Measurements from ENCODE around the gene CLDN25. TPM values are rescaled to one million over a fixed set of nuclear protein-coding genes. Genes with fewer than 3 reads are reported as not detected.
"Not testable (repeated sequence)": the region's sequence is repeated elsewhere in the genome, so short reads cannot be mapped to it uniquely, and the experiment has no call there.

The CLDN25 gene
- total RNA-seq, 1 experiment from 2014 or later: not detected

DNA sequence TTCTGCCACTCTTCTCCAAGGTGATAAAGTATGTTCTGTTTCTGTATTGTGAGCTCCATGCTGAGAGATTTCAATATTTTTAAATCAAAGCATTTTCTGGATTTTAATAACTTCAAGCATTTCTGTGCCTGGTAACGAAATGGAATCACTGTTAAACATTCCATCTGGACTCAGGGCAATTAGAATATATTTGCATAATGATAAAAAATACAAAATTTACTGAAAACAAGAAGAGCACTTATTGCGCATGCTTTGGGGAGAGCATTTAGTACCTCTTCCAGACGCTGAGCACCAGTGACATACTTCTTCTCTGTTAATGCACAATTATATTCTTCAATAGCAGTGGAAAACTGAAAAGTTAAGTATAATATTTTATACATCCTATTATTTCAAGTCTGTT is 19.4 kb upstream of the CLDN25 start:
- Histone ChIP-seq H3K9ac (ENCODE audit: low read length) (no peak overlapping the region), H3K9me3 (ENCODE audit: low read length) (no peaks in the 10 kb centered on the region), H3K9me2 (replicated peaks; ENCODE audit: low read length) (no peaks in the 10 kb centered on the region), H4K20me1 (ENCODE audit: low read length) (peaks cover 9% of the 10 kb centered on the region; the same call in 1 of the 2 replicates), H3K27me3 (ENCODE audit: low read length) (no peaks in the 10 kb centered on the region), H3K27ac (ENCODE audit: low read length) (no peak overlapping the region), H2AFZ (ENCODE audit: low read length) (no peak overlapping the region), H3K4me3 (ENCODE audit: low read length) (no peak overlapping the region), H3K79me2 (ENCODE audit: low read length) (peaks cover 20% of the 10 kb centered on the region), H3K4me1 (ENCODE audit: insufficient read depth, low read length) (no peaks in the 10 kb centered on the region), H3K36me3 (ENCODE audit: low read depth, low read length) (peaks cover 45% of the 10 kb centered on the region), H3F3A (ENCODE audit: low read length, unreplicated experiment) (no peaks in the 10 kb centered on the region), H3K4me2 (ENCODE audit: low read length) (no peak overlapping the region)
- no TSS peak for BruUV-seq (replicated peaks)
- ChIA-PET POLR2A (ENCODE audit: unreplicated experiment) (no interaction called here), CTCF (no interaction called here)
- ATAC-seq (no peak), DNase-seq (no peak)
- intact Hi-C loops (cut with micrococcal nuclease): no loop called here
- TF ChIP-seq EZH2phosphoT487 (IDR thresholded peaks at IDR 0.05; ENCODE audit: borderline replicate concordance, low read length): no peak
- TF ChIP-seq, protein P1, sequence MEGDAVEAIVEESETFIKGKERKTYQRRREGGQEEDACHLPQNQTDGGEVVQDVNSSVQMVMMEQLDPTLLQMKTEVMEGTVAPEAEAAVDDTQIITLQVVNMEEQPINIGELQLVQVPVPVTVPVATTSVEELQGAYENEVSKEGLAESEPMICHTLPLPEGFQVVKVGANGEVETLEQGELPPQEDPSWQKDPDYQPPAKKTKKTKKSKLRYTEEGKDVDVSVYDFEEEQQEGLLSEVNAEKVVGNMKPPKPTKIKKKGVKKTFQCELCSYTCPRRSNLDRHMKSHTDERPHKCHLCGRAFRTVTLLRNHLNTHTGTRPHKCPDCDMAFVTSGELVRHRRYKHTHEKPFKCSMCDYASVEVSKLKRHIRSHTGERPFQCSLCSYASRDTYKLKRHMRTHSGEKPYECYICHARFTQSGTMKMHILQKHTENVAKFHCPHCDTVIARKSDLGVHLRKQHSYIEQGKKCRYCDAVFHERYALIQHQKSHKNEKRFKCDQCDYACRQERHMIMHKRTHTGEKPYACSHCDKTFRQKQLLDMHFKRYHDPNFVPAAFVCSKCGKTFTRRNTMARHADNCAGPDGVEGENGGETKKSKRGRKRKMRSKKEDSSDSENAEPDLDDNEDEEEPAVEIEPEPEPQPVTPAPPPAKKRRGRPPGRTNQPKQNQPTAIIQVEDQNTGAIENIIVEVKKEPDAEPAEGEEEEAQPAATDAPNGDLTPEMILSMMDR (conservative IDR thresholded peaks at IDR 0.05; ENCODE audit: low read depth, low read length): no peak
- TF ChIP-seq EZH2 (IDR thresholded peaks at IDR 0.05; ENCODE audit: low read length, unreplicated experiment): no peak

DNA sequence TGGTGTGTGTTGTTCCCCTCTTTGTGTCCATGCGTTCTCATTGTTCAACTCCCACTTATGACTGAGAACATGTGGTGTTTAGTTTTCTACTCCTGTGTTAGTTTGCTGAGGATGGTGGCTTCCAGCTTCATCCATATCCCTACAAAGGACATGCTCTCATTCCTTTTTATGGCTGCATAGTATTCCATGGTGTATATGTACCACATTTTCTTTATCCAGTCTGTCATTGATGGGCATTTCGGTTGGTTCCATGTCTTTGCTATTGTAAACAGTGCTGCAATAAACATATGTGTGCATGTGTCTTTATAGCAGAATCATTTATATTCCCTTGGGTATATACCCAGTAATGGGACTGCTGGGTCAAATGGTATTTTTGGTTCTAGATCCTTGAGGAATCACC is 16.6 kb upstream of the CLDN25 start:
- H2AFZ ChIP-seq (ENCODE audit: low read length); H3K4me3 ChIP-seq (ENCODE audit: low read length); H3K27me3 ChIP-seq (ENCODE audit: low read length); intact Hi-C loops (cut with micrococcal nuclease); CTCF ChIA-PET; H4K20me1 ChIP-seq (ENCODE audit: low read length); H3K27ac ChIP-seq (ENCODE audit: low read length); H3K9me3 ChIP-seq (ENCODE audit: low read length); DNase-seq; H3K4me2 ChIP-seq (ENCODE audit: low read length); H3F3A ChIP-seq (ENCODE audit: low read length, unreplicated experiment); H3K9me2 ChIP-seq (replicated peaks; ENCODE audit: low read length); H3K4me1 ChIP-seq (ENCODE audit: insufficient read depth, low read length); POLR2A ChIA-PET (ENCODE audit: unreplicated experiment); H3K9ac ChIP-seq (ENCODE audit: low read length); BruUV-seq (replicated peaks); ATAC-seq: not testable (repeated sequence)
- Histone ChIP-seq H3K36me3 (ENCODE audit: low read depth, low read length) (peaks cover 48% of the 10 kb centered on the region), H3K79me2 (ENCODE audit: low read length) (peaks cover 43% of the 10 kb centered on the region)

DNA sequence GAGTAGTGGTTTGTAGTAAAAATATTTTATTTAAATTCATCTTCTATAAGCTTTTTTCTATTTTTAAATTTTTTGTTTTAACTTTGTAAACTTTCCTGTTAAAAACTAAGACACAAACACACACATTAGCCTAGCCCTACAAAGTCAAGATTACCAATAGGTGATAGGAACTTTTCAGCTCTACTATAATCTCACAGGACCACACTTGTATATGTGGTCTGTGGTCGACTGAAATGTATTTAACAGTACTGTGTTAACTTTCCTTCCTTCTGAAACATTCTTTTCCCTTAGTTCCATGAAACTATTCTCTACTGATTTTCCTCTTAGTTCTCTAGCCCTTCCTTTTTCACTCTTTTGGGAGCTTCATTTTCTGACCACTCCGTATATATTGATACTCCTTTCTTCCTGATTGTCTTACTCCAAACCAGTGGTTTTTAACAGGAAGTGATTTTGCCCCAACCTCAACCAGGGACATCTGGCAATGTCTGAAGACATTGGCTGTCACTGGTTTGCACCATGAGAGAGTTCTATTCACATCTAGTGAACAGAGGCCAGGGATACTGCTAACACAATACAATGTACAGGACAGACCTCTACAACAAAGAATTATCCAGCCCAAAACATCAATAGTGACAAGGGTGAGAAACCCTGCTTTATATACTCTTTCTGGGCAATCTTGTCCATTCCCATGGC is 14.9 kb upstream of the CLDN25 start:
- H3K36me3 ChIP-seq (ENCODE audit: low read depth, low read length): peaks cover 50% of the 10 kb centered on the region
- no peaks in the 10 kb centered on the region for H3F3A ChIP-seq (ENCODE audit: low read length, unreplicated experiment)
- H3K9me3 ChIP-seq (ENCODE audit: low read length): no peaks in the 10 kb centered on the region
- H3K4me3 ChIP-seq (ENCODE audit: low read length): no peak overlapping the region
- H3K9ac ChIP-seq (ENCODE audit: low read length): no peak overlapping the region
- no peak overlapping the region for H3K27ac ChIP-seq (ENCODE audit: low read length)
- BruUV-seq (replicated peaks): no TSS peak
- H3K9me2 ChIP-seq (replicated peaks; ENCODE audit: low read length): no peaks in the 10 kb centered on the region
- H2AFZ ChIP-seq (ENCODE audit: low read length): no peak overlapping the region
- intact Hi-C loops (cut with micrococcal nuclease): no loop called here
- TF ChIP-seq EZH2 (IDR thresholded peaks at IDR 0.05; ENCODE audit: low read length, unreplicated experiment): no peak
- TF ChIP-seq EZH2phosphoT487 (IDR thresholded peaks at IDR 0.05; ENCODE audit: borderline replicate concordance, low read length): no peak
- TF ChIP-seq, protein P1 (conservative IDR thresholded peaks at IDR 0.05; ENCODE audit: low read depth, low read length): no peak
- ATAC-seq (no peak), DNase-seq (no peak)
- ChIA-PET POLR2A (ENCODE audit: unreplicated experiment) (no interaction called here), CTCF (no interaction called here)
- peaks cover 9% of the 10 kb centered on the region; the same call in 1 of the 2 replicates for H4K20me1 ChIP-seq (ENCODE audit: low read length)
- H3K27me3 ChIP-seq (ENCODE audit: low read length): no peaks in the 10 kb centered on the region
- H3K4me1 ChIP-seq (ENCODE audit: insufficient read depth, low read length): no peaks in the 10 kb centered on the region
- H3K79me2 ChIP-seq (ENCODE audit: low read length): peaks cover 48% of the 10 kb centered on the region
- H3K4me2 ChIP-seq (ENCODE audit: low read length): no peak overlapping the region
